HepG2 (cell line): ENCODE results near the gene JAGN1. TPM values are rescaled to one million over a fixed set of nuclear protein-coding genes. Genes with fewer than 3 reads are reported as not detected.

Experiments used
- AHDC1 ChIP-seq: sonication (generic); formaldehyde crosslinking; IDR thresholded peaks from 2 replicates; pipeline ENCODE4 v1.5.1; 2020; ENCODE audit warnings: mild to moderate bottlenecking, missing genetic modification reagents, borderline replicate concordance
- CBX2 ChIP-seq, 2 experiments: fragments of 200-600 bp in 1 of 2; sonication (generic); formaldehyde crosslinking in 1 of 2; IDR thresholded peaks; 2 replicates each; pipeline versions ENCODE4 v1.7.0 to v1.8.1; 2018 to 2022; ENCODE audit warnings: low read depth in 2 of 2, low read length in 1 of 2, mild to moderate bottlenecking in 1 of 2, missing genetic modification reagents in 1 of 2
- CREM ChIP-seq, 2 experiments: sonication (generic) in 1 of 2; formaldehyde crosslinking in 1 of 2; IDR thresholded peaks; 2 replicates each; pipeline versions ENCODE4 v1.4.0 to v1.6.1; 2016 to 2020; ENCODE audit warnings: antibody characterized with exemption in 1 of 2, mild to moderate bottlenecking in 1 of 2, missing genetic modification reagents in 1 of 2
- DMAP1 ChIP-seq: IDR thresholded peaks from 2 replicates; pipeline ENCODE4 v1.6.1; 2016
- E2F5 ChIP-seq: sonication (generic); formaldehyde crosslinking; conservative IDR thresholded peaks from 2 replicates; pipeline ENCODE4 v1.4.0; 2020; ENCODE audit warnings: missing genetic modification reagents
- GFI1 ChIP-seq: sonication (generic); formaldehyde crosslinking; IDR thresholded peaks from 2 replicates; pipeline ENCODE4 v1.5.0; 2020; ENCODE audit warnings: missing genetic modification reagents, mild to moderate bottlenecking, borderline replicate concordance
- SAFB2 ChIP-seq: sonication (generic); formaldehyde crosslinking; IDR thresholded peaks from 2 replicates; pipeline ENCODE4 v1.5.1; 2020; ENCODE audit warnings: missing genetic modification reagents, low read depth, mild to moderate bottlenecking, borderline replicate concordance
- SOX5 ChIP-seq: IDR thresholded peaks from 2 replicates; pipeline ENCODE4 v1.6.1; 2016; ENCODE audit warnings: borderline replicate concordance
- ZBTB40 ChIP-seq, 2 experiments: fragments of 450-650 bp in 1 of 2; sonication (generic) in 1 of 2; formaldehyde crosslinking in 1 of 2; IDR thresholded peaks; 2 replicates each; pipeline versions ENCODE4 v1.6.1 to v1.8.0; 2016 to 2022; ENCODE audit warnings: antibody characterized with exemption in 1 of 2, mild to moderate bottlenecking in 1 of 2, missing genetic modification reagents in 1 of 2
- ZNF382 ChIP-seq: sonication (generic); formaldehyde crosslinking; IDR thresholded peaks from 2 replicates; pipeline ENCODE4 v1.5.0; 2020; ENCODE audit warnings: missing genetic modification reagents, mild to moderate bottlenecking, borderline replicate concordance
- ZNF724P ChIP-seq: sonication (generic); formaldehyde crosslinking; IDR thresholded peaks from 2 replicates; pipeline ENCODE4 v1.8.0; 2022; ENCODE audit warnings: missing genetic modification reagents, borderline replicate concordance
- polyA plus RNA-seq, 8 experiments: library from polyadenylated mRNA; depleted of rRNA in 3 of 8; stranded (reverse) in 7 of 8; unstranded in 1 of 8; fragments of >200 nt; fragmentation: Illumina TruSeq in 4 of 8; extraction: Trizol in 4 of 8; gene quantifications; 2 replicates each; pipeline versions ENCODE4 v1.2.1 to v1.2.3, GENCODE V29; 2011 to 2016; ENCODE audit warnings: low read depth in 4 of 8, missing spikeins in 1 of 8, mixed read lengths in 1 of 8; ENCODE audit not compliant: insufficient read depth in 1 of 8
- total RNA-seq, 5 experiments: library from RNA; depleted of rRNA; stranded (reverse); fragments of >200 nt; fragmentation: Illumina TruSeq; extraction: Trizol; gene quantifications; 2 replicates each; pipeline ENCODE4 v1.2.3, GENCODE V29; 2016; ENCODE audit warnings: low read depth in 1 of 5

The JAGN1 gene
- total and polyA plus RNA-seq, 2 of the 13 experiments (the other 11 are each of a cell fraction or from before 2014, with no cell fraction given), result 49.9 to 50.9 TPM

- TF ChIP-seq ZBTB40 (IDR thresholded peaks at IDR 0.05) (no peak), ZBTB40 (CRISPR knock-in tag; IDR thresholded peaks at IDR 0.05) (peak; percentile 67; the same call in 1 of the 2 replicates), AHDC1 (CRISPR knock-in tag) (0 out of 2 replicates have a peak, but pooled peaks have one; percentile 51), DMAP1 (CRISPR knock-in tag) (peak; percentile 96), ZNF382 (CRISPR knock-in tag) (no peak), SAFB2 (CRISPR knock-in tag) (no peak; the same call in 1 of the 2 replicates), GFI1 (CRISPR knock-in tag) (peak; percentile 47; the same call in 1 of the 2 replicates), CREM (IDR thresholded peaks at IDR 0.05) (no peak), CREM (CRISPR knock-in tag; IDR thresholded peaks at IDR 0.05) (no peak), E2F5 (peak; percentile 63; the same call in 1 of the 2 replicates), SOX5 (CRISPR knock-in tag) (no peak), ZNF724P (CRISPR knock-in tag) (no peak), CBX2 (IDR thresholded peaks at IDR 0.05; ENCODE audit: low read depth, low read length) (no peak), CBX2 (CRISPR knock-in tag; IDR thresholded peaks at IDR 0.05; ENCODE audit: low read depth) (no peak)
These were observed at the start of gene JAGN1 (continued) for GRCh38 chr3:9890249-9891071.
